ENCODE measurements around the gene ITPR1. TPM values are rescaled to one million over a fixed set of nuclear protein-coding genes. Genes with fewer than 3 reads are reported as not detected.

Gene ITPR1
- total and polyA plus RNA-seq, 2 experiments from 2014 or later = 1.4 to 2.5 TPM

- no peaks in the 10 kb centered on the region for H3K36me3 ChIP-seq (ENCODE audit: low read depth)
- no peak overlapping the region for H3K27ac ChIP-seq
- no peaks in the 10 kb centered on the region for H3K4me1 ChIP-seq (ENCODE audit: insufficient read depth)
- TF ChIP-seq EZH2phosphoT487 (IDR thresholded peaks at IDR 0.05; ENCODE audit: insufficient read depth, low read depth) = no peak
- TF ChIP-seq EZH2 (IDR thresholded peaks at IDR 0.05; ENCODE audit: insufficient read depth, poor library complexity, severe bottlenecking) = no peak
- no peaks in the 10 kb centered on the region for H3K27me3 ChIP-seq (replicated peaks; ENCODE audit: insufficient read depth)
- H3K9ac ChIP-seq = no peak overlapping the region
- no peaks in the 10 kb centered on the region for H3K79me2 ChIP-seq (ENCODE audit: insufficient read depth)
- no peaks in the 10 kb centered on the region for H3K9me3 ChIP-seq (ENCODE audit: low read depth)
- WGBS, 2 experiments (ENCODE audit: low coverage in 1 of 2, low lambda C conversion rate in 2 of 2, missing lambda C conversion rate in 2 of 2) = 48 to 49% methylated on average over 3 of the region's 3 CpGs
- no peak for DNase-seq
- H3F3A ChIP-seq (ENCODE audit: insufficient read depth) = no peaks in the 10 kb centered on the region
- in situ Hi-C loops (cut with MboI) = no loop called here
- no peak overlapping the region for H3K4me3 ChIP-seq
- no peaks in the 10 kb centered on the region for H4K20me1 ChIP-seq (ENCODE audit: insufficient read depth)
- H3K4me2 ChIP-seq (ENCODE audit: unreplicated experiment) = no peak overlapping the region
- no peak overlapping the region for H2AFZ ChIP-seq
- no peaks in the 10 kb centered on the region for H3K9me2 ChIP-seq (ENCODE audit: insufficient read depth)
Observed at GRCh38 chr3:4517643-4518311, 24.6 kb downstream of the ITPR1 start.

GRCh38 chr3:4520033-4520816, 27.1 kb downstream of the ITPR1 start:
- 77 to 79% methylated on average over 5 of the region's 5 CpGs for WGBS, 2 experiments (ENCODE audit: low coverage in 1 of 2, low lambda C conversion rate in 2 of 2, missing lambda C conversion rate in 2 of 2)
- Histone ChIP-seq H3K9me2 (ENCODE audit: insufficient read depth) (no peaks in the 10 kb centered on the region), H3K36me3 (ENCODE audit: low read depth) (no peaks in the 10 kb centered on the region), H3K9ac (no peak overlapping the region), H3K4me3 (no peak overlapping the region), H3K4me2 (ENCODE audit: unreplicated experiment) (no peak overlapping the region), H4K20me1 (ENCODE audit: insufficient read depth) (no peaks in the 10 kb centered on the region), H3K27ac (no peak overlapping the region), H2AFZ (no peak overlapping the region), H3K9me3 (ENCODE audit: low read depth) (no peaks in the 10 kb centered on the region), H3F3A (ENCODE audit: insufficient read depth) (no peaks in the 10 kb centered on the region), H3K4me1 (ENCODE audit: insufficient read depth) (no peaks in the 10 kb centered on the region), H3K79me2 (ENCODE audit: insufficient read depth) (no peaks in the 10 kb centered on the region), H3K27me3 (replicated peaks; ENCODE audit: insufficient read depth) (no peaks in the 10 kb centered on the region)
- in situ Hi-C loops (cut with MboI) = no loop called here
- no peak for TF ChIP-seq EZH2 (IDR thresholded peaks at IDR 0.05; ENCODE audit: insufficient read depth, poor library complexity, severe bottlenecking)
- TF ChIP-seq EZH2phosphoT487 (IDR thresholded peaks at IDR 0.05; ENCODE audit: insufficient read depth, low read depth) = no peak
- no peak for DNase-seq

- Histone ChIP-seq H3K4me1 (ENCODE audit: insufficient read depth) (no peaks in the 10 kb centered on the region), H3K27me3 (replicated peaks; ENCODE audit: insufficient read depth) (no peaks in the 10 kb centered on the region), H3K27ac (no peak overlapping the region), H2AFZ (no peak overlapping the region), H3K4me2 (ENCODE audit: unreplicated experiment) (no peak overlapping the region), H3K4me3 (no peak overlapping the region), H4K20me1 (ENCODE audit: insufficient read depth) (no peaks in the 10 kb centered on the region), H3K36me3 (ENCODE audit: low read depth) (no peaks in the 10 kb centered on the region), H3K9me3 (ENCODE audit: low read depth) (no peaks in the 10 kb centered on the region), H3K9me2 (ENCODE audit: insufficient read depth) (no peaks in the 10 kb centered on the region), H3K9ac (no peak overlapping the region), H3F3A (ENCODE audit: insufficient read depth) (no peaks in the 10 kb centered on the region), H3K79me2 (ENCODE audit: insufficient read depth) (no peaks in the 10 kb centered on the region)
- 87 to 88% methylated on average over 7 of the region's 7 CpGs for WGBS, 2 experiments (ENCODE audit: low coverage in 1 of 2, low lambda C conversion rate in 2 of 2, missing lambda C conversion rate in 2 of 2)
- in situ Hi-C loops (cut with MboI) = no loop called here
- no peak for TF ChIP-seq EZH2phosphoT487 (IDR thresholded peaks at IDR 0.05; ENCODE audit: insufficient read depth, low read depth)
- TF ChIP-seq EZH2 (IDR thresholded peaks at IDR 0.05; ENCODE audit: insufficient read depth, poor library complexity, severe bottlenecking) = no peak
- DNase-seq = no peak
Observed at GRCh38 chr3:4522947-4523346, 29.8 kb downstream of the ITPR1 start.

GRCh38 chr3:4523710-4524698, 30.9 kb downstream of the ITPR1 start:
- H3K4me2 ChIP-seq (ENCODE audit: unreplicated experiment) = no peak overlapping the region
- no peaks in the 10 kb centered on the region for H3K4me1 ChIP-seq (ENCODE audit: insufficient read depth)

More at GRCh38 chr3:4523710-4524698, 30.9 kb downstream of the ITPR1 start:
- in situ Hi-C loops (cut with MboI) = no loop called here
- Histone ChIP-seq H2AFZ (no peak overlapping the region), H3K9me2 (ENCODE audit: insufficient read depth) (no peaks in the 10 kb centered on the region), H3K27ac (no peak overlapping the region), H3K36me3 (ENCODE audit: low read depth) (no peaks in the 10 kb centered on the region), H3F3A (ENCODE audit: insufficient read depth) (no peaks in the 10 kb centered on the region), H3K9ac (no peak overlapping the region), H3K27me3 (replicated peaks; ENCODE audit: insufficient read depth) (no peaks in the 10 kb centered on the region), H3K9me3 (ENCODE audit: low read depth) (no peaks in the 10 kb centered on the region), H3K79me2 (ENCODE audit: insufficient read depth) (no peaks in the 10 kb centered on the region), H4K20me1 (ENCODE audit: insufficient read depth) (no peaks in the 10 kb centered on the region), H3K4me3 (no peak overlapping the region)
- peak; percentile 23 for DNase-seq
- TF ChIP-seq EZH2phosphoT487 (IDR thresholded peaks at IDR 0.05; ENCODE audit: insufficient read depth, low read depth) (no peak), EZH2 (IDR thresholded peaks at IDR 0.05; ENCODE audit: insufficient read depth, poor library complexity, severe bottlenecking) (no peak)
- 18 to 22% methylated on average over 12 of the region's 12 CpGs for WGBS, 2 experiments (ENCODE audit: low coverage in 1 of 2, low lambda C conversion rate in 2 of 2, missing lambda C conversion rate in 2 of 2)
